K562 (cell line): ENCODE measurements around the gene CITED2. TPM values are rescaled to one million over a fixed set of nuclear protein-coding genes. Genes with fewer than 3 reads are reported as not detected.

Source experiments
- ATAC-seq: fragments of 200-7000 bp; cut with Tn5 transposase; 3 replicates; pipeline ENCODE4 v1.9.1; 2020; ENCODE audit warnings: moderate library complexity
- BruUV-seq: library from RNA; stranded (reverse); fragments of 400-500 nt; replicated peaks from 2 replicates; lab custom pipeline; 2021; lab: Mats Ljungman, UMichigan
- CTCF ChIA-PET: fragments of 300-600 bp; formaldehyde crosslinking; extraction: SDS; loops from one replicate; lab custom pipeline; 2021; ENCODE audit warnings: low intra/inter-chr PET ratio; lab: Yijun Ruan, JAX
- POLR2A ChIA-PET: fragments of 300-600, 350-650 bp; sonication (Branson Sonifier 250); formaldehyde crosslinking; extraction: SDS; loops from one replicate; lab custom pipeline; 2021; ENCODE audit warnings: antibody characterized with exemption, inconsistent platforms; lab: Yijun Ruan, JAX
- DNase-seq, 4 experiments: peaks; one replicate each; pipeline versions ENCODE4 v3.0.0 to v3.0.0-alpha.2; 2011 to 2018; ENCODE audit warnings: low spot score in 3 of 4, mixed read lengths in 3 of 4; ENCODE audit errors: extremely low read depth in 1 of 4
- FAIRE-seq: peaks from 2 replicates; lab custom pipeline; 2011; peaks lifted over from hg19 to GRCh38; lab: Jason Lieb, UNC
- H2AFZ ChIP-seq: 2 replicates; pipeline ENCODE4 v1.6.0; 2011; ENCODE audit warnings: low read depth, low read length, control low read depth, inconsistent platforms
- H3K27ac ChIP-seq: fragments of 200-600 bp; 3 replicates; pipeline ENCODE4 v1.8.0; 2011; ENCODE audit warnings: low read depth, mild to moderate bottlenecking, control low read depth, inconsistent platforms, low read length, moderate library complexity, mixed read lengths; ENCODE audit errors: extremely low read depth
- H3K27me3 ChIP-seq, 2 experiments: fragments of 300-600 bp in 1 of 2; 2 replicates in 1 of 2; 3 replicates in 1 of 2; pipeline versions ENCODE4 v1.6.0 to v1.8.0; 2011; ENCODE audit warnings: inconsistent platforms in 2 of 2, low read length in 2 of 2, mild to moderate bottlenecking in 1 of 2, mixed read lengths in 1 of 2, moderate library complexity in 1 of 2; ENCODE audit not compliant: control insufficient read depth in 2 of 2, insufficient read depth in 2 of 2
- H3K36me3 ChIP-seq: fragments of 300-600 bp; 3 replicates; pipeline ENCODE4 v1.8.0; 2011; ENCODE audit warnings: mild to moderate bottlenecking, low read length, inconsistent platforms; ENCODE audit not compliant: control insufficient read depth, insufficient read depth
- H3K4me1 ChIP-seq, 2 experiments: fragments of 200-600 bp in 1 of 2; replicated peaks in 1 of 2; 2 replicates in 1 of 2; 3 replicates in 1 of 2; pipeline versions ENCODE4 v1.5.1 to v1.8.0; 2011; ENCODE audit warnings: inconsistent platforms in 2 of 2, low read length in 2 of 2, mild to moderate bottlenecking in 1 of 2, mixed read lengths in 1 of 2, moderate library complexity in 1 of 2; ENCODE audit not compliant: control insufficient read depth in 2 of 2, insufficient read depth in 2 of 2
- H3K4me2 ChIP-seq: 2 replicates; pipeline ENCODE4 v1.6.1; 2011; ENCODE audit warnings: low read length, control low read depth, inconsistent platforms, mixed read lengths; ENCODE audit not compliant: insufficient read depth
- H3K4me3 ChIP-seq: fragments of 200-600 bp; sonication (generic), shearing (Covaris generic); 2 replicates; pipeline ENCODE4 v1.5.1; 2016; ENCODE audit warnings: control low read depth, inconsistent platforms
- H3K79me2 ChIP-seq: fragments of 200-600 bp; 3 replicates; pipeline ENCODE4 v1.8.0; 2011; ENCODE audit warnings: low read length, inconsistent platforms; ENCODE audit not compliant: control insufficient read depth, insufficient read depth
- H3K9ac ChIP-seq, 2 experiments: 2 replicates each; pipeline versions ENCODE4 v1.6.0 to v1.6.1; 2011; ENCODE audit warnings: low read depth in 2 of 2, low read length in 2 of 2, control low read depth in 1 of 2, inconsistent platforms in 1 of 2, mild to moderate bottlenecking in 1 of 2, mixed read lengths in 1 of 2; ENCODE audit not compliant: insufficient read depth in 1 of 2
- H3K9me1 ChIP-seq: one replicate; pipeline ENCODE4 v1.6.0; 2011; ENCODE audit warnings: inconsistent platforms, mild to moderate bottlenecking, low read length, moderate library complexity; ENCODE audit not compliant: control insufficient read depth, insufficient read depth
- H3K9me3 ChIP-seq: replicated peaks from 2 replicates; pipeline ENCODE4 v1.5.1; 2011; ENCODE audit warnings: low read depth, low read length, inconsistent platforms; ENCODE audit not compliant: control insufficient read depth, insufficient read depth
- H4K20me1 ChIP-seq: replicated peaks from 2 replicates; pipeline ENCODE4 v1.6.1; 2011; ENCODE audit warnings: low read length, inconsistent platforms, mixed read lengths; ENCODE audit not compliant: control insufficient read depth, insufficient read depth
- CTCFL ChIP-seq: IDR thresholded peaks from 2 replicates; pipeline ENCODE4 v1.6.1; 2011; ENCODE audit warnings: borderline replicate concordance, low read depth, mild to moderate bottlenecking, moderate library complexity, low read length; ENCODE audit not compliant: insufficient read depth, poor library complexity, severe bottlenecking
- HCFC1 ChIP-seq: IDR thresholded peaks from 2 replicates; pipeline ENCODE4 v1.6.1; 2012; ENCODE audit warnings: low read depth, low read length, improper control_type of control experiment
- HDAC2 ChIP-seq: fragments of 450-650 bp; IDR thresholded peaks from 2 replicates; pipeline ENCODE4 v1.6.1; 2016; ENCODE audit warnings: mild to moderate bottlenecking
- MNT ChIP-seq, 2 experiments: fragments of 450-650 bp; conservative IDR thresholded peaks; 2 replicates each; pipeline ENCODE4 v1.6.1; 2017; ENCODE audit warnings: mild to moderate bottlenecking in 2 of 2, moderate library complexity in 2 of 2
- RAD21 ChIP-seq, 2 experiments: fragments of 250-450 bp in 1 of 2; fragments of 450-650 bp in 1 of 2; sonication (Bioruptor Pico) in 1 of 2; formaldehyde crosslinking in 1 of 2; IDR thresholded peaks in 1 of 2; conservative IDR thresholded peaks in 1 of 2; 2 replicates each; pipeline versions ENCODE4 v1.4.0 to v1.8.0; 2020 to 2022; ENCODE audit warnings: mild to moderate bottlenecking in 2 of 2, moderate library complexity in 1 of 2
- THAP12 ChIP-seq: fragments of 250-450 bp; sonication (Bioruptor Pico); IDR thresholded peaks from 2 replicates; pipeline ENCODE4 v1.9.0; 2021; ENCODE audit warnings: mild to moderate bottlenecking, inconsistent platforms
- VEZF1 ChIP-seq: fragments of 200-800 bp; sonication (Bioruptor generic); IDR thresholded peaks from 2 replicates; pipeline ENCODE4 v1.6.1; 2017; ENCODE audit warnings: missing genetic modification characterization, missing compliant biosample characterization
- ZBTB17 ChIP-seq: fragments of 450-650 bp; formaldehyde crosslinking; IDR thresholded peaks from 2 replicates; pipeline ENCODE4 v1.4.0; 2020; ENCODE audit warnings: mild to moderate bottlenecking
- ZNF3 ChIP-seq: fragments of 250-450 bp; sonication (Bioruptor Pico); IDR thresholded peaks from 2 replicates; pipeline ENCODE4 v1.5.0; 2021; ENCODE audit warnings: mild to moderate bottlenecking, moderate library complexity
- ZNF354B ChIP-seq: fragments of 250-450 bp; sonication (Bioruptor Pico); IDR thresholded peaks from 2 replicates; pipeline ENCODE4 v1.4.0; 2020
- WGBS: fragments of 100-300 bp; shearing (Covaris generic); methylation state at CpG from one replicate; pipeline ENCODE4 v1.1.6; 2016; ENCODE audit warnings: low coverage, mixed read lengths; ENCODE audit not compliant: insufficient coverage; ENCODE audit errors: missing lambda C conversion rate; 5-methylcytosine and 5-hydroxymethylcytosine counted together
- in situ Hi-C: fragments of 300-500 bp; cut with MboI; formaldehyde crosslinking; loops from 4 replicates; pipeline ENCODE4 v1.15.0; 2018; ENCODE audit warnings: inconsistent platforms, mixed read lengths
- intact Hi-C: fragments of 100-400 bp; cut with micrococcal nuclease; formaldehyde crosslinking; loops from 2 replicates; pipeline ENCODE4 v1.14.2; 2022
- polyA plus RNA-seq, 8 experiments: library from polyadenylated mRNA; depleted of rRNA in 4 of 8; stranded (reverse) in 5 of 8; unstranded in 3 of 8; fragments of >200 nt; fragmentation: Nextera tagmentation in 2 of 8; fragmentation: Illumina TruSeq in 1 of 8; extraction: Ambion mirVana in 2 of 8; extraction: Trizol in 1 of 8; gene quantifications; 2 replicates each; pipeline versions ENCODE4 v1.2.1 to v1.2.3, GENCODE V29; 2011 to 2014; ENCODE audit warnings: inconsistent platforms in 1 of 8, missing spikeins in 1 of 8
- total RNA-seq, 7 experiments: library from RNA; depleted of rRNA in 6 of 7; stranded (reverse); fragments of >200 nt in 6 of 7; fragmentation: Illumina TruSeq in 2 of 7; extraction: Trizol in 2 of 7; gene quantifications; 2 replicates each; pipeline versions ENCODE4 v1.2.1 to v1.2.3, GENCODE V29; 2011 to 2021; ENCODE audit warnings: low replicate concordance in 1 of 7

Gene CITED2
- total and polyA plus RNA-seq, 9 of the 15 experiments (the other 6 are each of a cell fraction or from before 2014, with no cell fraction given) = 0.21 to 86.1 (median 17.5) TPM

- TF ChIP-seq HCFC1 = no peak
- TF ChIP-seq ZBTB17 (CRISPR knock-in tag) = peak; percentile 40; the same call in 1 of the 2 replicates
- TF ChIP-seq HDAC2 = 0 out of 2 replicates have a peak, but pooled peaks have one; percentile 17
- TF ChIP-seq CTCFL = no peak
- no peak for TF ChIP-seq ZNF354B (CRISPR knock-in tag)
- peak; percentile 94 to 97 for TF ChIP-seq RAD21 (CRISPR knock-in tag; conservative IDR thresholded peaks at IDR 0.05 in 1 of 2, IDR thresholded peaks at IDR 0.05 in 1 of 2)
- no peak for TF ChIP-seq ZNF3 (CRISPR knock-in tag)
Measured at GRCh38 chr6:139369568-139370282, 4.7 kb downstream of the CITED2 start (continued).

- no peak overlapping the region for H3K4me2 ChIP-seq
- 0 out of 2 replicates have a peak, but pooled peaks have one; percentile 8 for TF ChIP-seq VEZF1 (CRISPR knock-in tag)
- no peak for TF ChIP-seq THAP12 (CRISPR knock-in tag)
- 0 out of 4 replicates have a peak, but pooled peaks of 1 of the 2 experiments have one; percentile 5 for TF ChIP-seq MNT (conservative IDR thresholded peaks at IDR 0.05)
- BruUV-seq = no TSS peak
- H3K27ac ChIP-seq = no peak overlapping the region
- H3K4me3 ChIP-seq = no peak overlapping the region
- peaks cover 26% of the 10 kb centered on the region for H3K36me3 ChIP-seq
- intact Hi-C loops = loop anchor here (1.0 to 10.0 kb wide), 4 partner anchors 558 to 1553 kb away; no protein-coding TSS in a partner anchor
- H4K20me1 ChIP-seq = peaks cover 17% of the 10 kb centered on the region
- POLR2A ChIA-PET = interaction anchor here (0.6 to 1.7 kb wide), 5 partner anchors 137 to 1253 kb away, joined by 3 to 5 read pairs (median 4); no protein-coding TSS in a partner anchor
- peaks cover 11 to 24% of the 10 kb centered on the region in 2 experiments for H3K4me1 ChIP-seq
- in situ Hi-C loops = loop anchor here (5.0 to 10.0 kb wide), 3 partner anchors 626 to 1254 kb away; no protein-coding TSS in a partner anchor
- DNase-seq (no peak), ATAC-seq (no peak), FAIRE-seq (no peak)
- peaks cover 34% of the 10 kb centered on the region for H3K79me2 ChIP-seq
- 45% methylated on average over 2 of the region's 2 CpGs for WGBS
- H3K9me1 ChIP-seq = no peaks in the 10 kb centered on the region
- CTCF ChIA-PET = interaction anchor here (0.9 to 1.8 kb wide), 2 partner anchors 539 to 628 kb away, joined by 3 to 11 read pairs; no protein-coding TSS in a partner anchor
- H3K27me3 ChIP-seq = no peaks in the 10 kb centered on the region
- no peak overlapping the region for H3K9ac ChIP-seq
- no peak overlapping the region for H2AFZ ChIP-seq
- no peaks in the 10 kb centered on the region for H3K9me3 ChIP-seq
Measured at GRCh38 chr6:139369068-139369467, 5.4 kb downstream of the CITED2 start.
